ENCODE measurements around the gene NKX1-2.

Gene NKX1-2

GRCh38 chr10:124425227-124425962 is 24.4 kb downstream of the NKX1-2 start:
- no peak overlapping the region for H3K4me3 ChIP-seq (ENCODE audit: low read depth, low read length)
- TF ChIP-seq POLR2A (IDR thresholded peaks at IDR 0.05; ENCODE audit: extremely low read depth, insufficient read length) (no peak), MYC (IDR thresholded peaks at IDR 0.05; ENCODE audit: low read depth, low read length) (no peak), MAX (IDR thresholded peaks at IDR 0.05; ENCODE audit: low read depth, low read length) (no peak), CTCF (IDR thresholded peaks at IDR 0.05; ENCODE audit: low read depth, low read length) (no peak)
- no peak for DNase-seq (ENCODE audit: low read depth)

- H3K4me3 ChIP-seq (ENCODE audit: low read depth, low read length): no peak overlapping the region
- no peak for DNase-seq (ENCODE audit: low read depth)
- TF ChIP-seq MYC (IDR thresholded peaks at IDR 0.05; ENCODE audit: low read depth, low read length): no peak
- no peak for TF ChIP-seq CTCF (IDR thresholded peaks at IDR 0.05; ENCODE audit: low read depth, low read length)
- no peak for TF ChIP-seq MAX (IDR thresholded peaks at IDR 0.05; ENCODE audit: low read depth, low read length)
- TF ChIP-seq POLR2A (IDR thresholded peaks at IDR 0.05; ENCODE audit: extremely low read depth, insufficient read length): no peak
Observed at GRCh38 chr10:124423813-124424212, 26.0 kb downstream of the NKX1-2 start.

- H3K4me3 ChIP-seq (ENCODE audit: low read depth, low read length): no peak overlapping the region
- DNase-seq (ENCODE audit: low read depth): no peak
- TF ChIP-seq POLR2A (IDR thresholded peaks at IDR 0.05; ENCODE audit: extremely low read depth, insufficient read length): no peak
- no peak for TF ChIP-seq MAX (IDR thresholded peaks at IDR 0.05; ENCODE audit: low read depth, low read length)
- TF ChIP-seq CTCF (IDR thresholded peaks at IDR 0.05; ENCODE audit: low read depth, low read length): no peak
- TF ChIP-seq MYC (IDR thresholded peaks at IDR 0.05; ENCODE audit: low read depth, low read length): no peak
Observed at GRCh38 chr10:124422742-124423141, 27.1 kb downstream of the NKX1-2 start.

- TF ChIP-seq CTCF (IDR thresholded peaks at IDR 0.05; ENCODE audit: low read depth, low read length) (no peak), MAX (IDR thresholded peaks at IDR 0.05; ENCODE audit: low read depth, low read length) (no peak), POLR2A (IDR thresholded peaks at IDR 0.05; ENCODE audit: extremely low read depth, insufficient read length) (no peak), MYC (IDR thresholded peaks at IDR 0.05; ENCODE audit: low read depth, low read length) (no peak)
- no peak for DNase-seq (ENCODE audit: low read depth)
- H3K4me3 ChIP-seq (ENCODE audit: low read depth, low read length): no peak overlapping the region
Observed at GRCh38 chr10:124420254-124420653, 29.6 kb downstream of the NKX1-2 start.

- TF ChIP-seq CTCF (IDR thresholded peaks at IDR 0.05; ENCODE audit: low read depth, low read length): no peak
- no peak for TF ChIP-seq POLR2A (IDR thresholded peaks at IDR 0.05; ENCODE audit: extremely low read depth, insufficient read length)
- no peak for TF ChIP-seq MYC (IDR thresholded peaks at IDR 0.05; ENCODE audit: low read depth, low read length)
- no peak for TF ChIP-seq MAX (IDR thresholded peaks at IDR 0.05; ENCODE audit: low read depth, low read length)
- no peak for DNase-seq (ENCODE audit: low read depth)
- no peak overlapping the region for H3K4me3 ChIP-seq (ENCODE audit: low read depth, low read length)
Observed at GRCh38 chr10:124419635-124420034, 30.2 kb downstream of the NKX1-2 start.
